Epithelial cell of esophagus (primary cell): ENCODE results near the gene SLC6A13.

Experiments
- DNase-seq: peaks from one replicate; pipeline ENCODE4 v3.0.0; 2010; ENCODE audit warnings: low read depth
- H3K4me3 ChIP-seq: 2 replicates; pipeline ENCODE4 v1.5.1; 2011; ENCODE audit warnings: mild to moderate bottlenecking, low read length, control low read depth
- CTCF ChIP-seq: IDR thresholded peaks from 2 replicates; pipeline ENCODE4 v1.5.1; 2011; ENCODE audit warnings: low read depth, mild to moderate bottlenecking, low read length, control low read depth, inconsistent platforms; ENCODE audit not compliant: insufficient read depth; ENCODE audit errors: missing control alignments

The SLC6A13 gene

GRCh38 chr12:227923-228845, 34.5 kb downstream of the SLC6A13 start:
- no peak for DNase-seq
- no peak for TF ChIP-seq CTCF
- no peak overlapping the region for H3K4me3 ChIP-seq

DNA sequence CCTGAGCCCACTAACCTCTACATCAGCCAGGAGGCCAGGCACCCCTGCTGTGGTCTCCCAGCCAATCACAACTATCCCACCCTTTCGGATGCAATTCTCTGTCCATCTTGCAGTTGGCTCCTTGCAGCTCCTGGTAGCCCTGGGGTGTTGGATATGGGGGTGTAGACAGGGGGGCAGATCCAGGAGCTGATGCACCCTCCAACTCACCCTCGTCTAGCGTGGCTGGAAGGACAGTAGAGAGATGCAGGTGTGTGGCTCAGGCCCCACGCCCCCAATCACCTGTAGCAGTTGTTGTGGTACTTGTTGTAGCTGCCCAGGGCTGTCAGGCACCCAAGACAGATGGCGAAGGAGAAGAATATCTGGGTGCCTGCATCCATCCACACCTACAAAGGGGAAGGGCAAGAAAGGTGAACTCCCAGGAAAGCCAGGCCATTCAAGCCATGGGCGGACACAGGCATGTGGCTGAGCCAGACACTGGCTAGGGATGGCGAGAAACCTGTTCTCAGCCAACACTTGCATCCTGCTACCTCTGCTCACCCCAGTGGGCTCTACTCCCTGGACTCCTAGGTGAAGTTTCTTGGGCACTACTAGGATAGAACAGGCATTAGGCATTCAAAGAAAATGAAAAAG, 35.2 kb downstream of the SLC6A13 start:
- no peak for TF ChIP-seq CTCF
- H3K4me3 ChIP-seq: no peak overlapping the region
- DNase-seq: no peak

- H3K4me3 ChIP-seq: no peak overlapping the region
- no peak for DNase-seq
- no peak for TF ChIP-seq CTCF
Measured at GRCh38 chr12:226401-226800, 36.2 kb downstream of the SLC6A13 start.

GRCh38 chr12:225012-225411, 37.6 kb downstream of the SLC6A13 start:
- H3K4me3 ChIP-seq: no peak overlapping the region
- DNase-seq: no peak
- TF ChIP-seq CTCF: no peak

DNA sequence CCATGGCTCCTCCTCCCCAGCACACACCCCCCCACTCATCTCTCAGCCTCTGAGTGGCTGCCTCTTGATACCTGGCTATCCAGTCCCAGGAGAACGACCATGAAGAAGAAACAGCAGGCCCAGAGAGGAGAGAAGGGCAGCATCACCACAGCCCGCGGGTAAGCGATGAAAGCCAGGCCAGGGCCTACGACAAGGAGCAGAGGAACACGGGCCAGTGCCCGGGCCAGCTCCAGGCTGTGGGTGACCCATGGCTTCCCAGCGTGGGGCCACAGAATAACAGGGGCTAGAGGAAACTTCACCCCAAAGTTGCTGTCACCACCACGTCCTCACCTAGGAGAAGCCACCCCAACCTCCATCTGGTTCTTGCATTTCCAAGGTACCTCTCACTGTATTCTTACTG, 38.3 kb downstream of the SLC6A13 start:
- DNase-seq: no peak

DNA sequence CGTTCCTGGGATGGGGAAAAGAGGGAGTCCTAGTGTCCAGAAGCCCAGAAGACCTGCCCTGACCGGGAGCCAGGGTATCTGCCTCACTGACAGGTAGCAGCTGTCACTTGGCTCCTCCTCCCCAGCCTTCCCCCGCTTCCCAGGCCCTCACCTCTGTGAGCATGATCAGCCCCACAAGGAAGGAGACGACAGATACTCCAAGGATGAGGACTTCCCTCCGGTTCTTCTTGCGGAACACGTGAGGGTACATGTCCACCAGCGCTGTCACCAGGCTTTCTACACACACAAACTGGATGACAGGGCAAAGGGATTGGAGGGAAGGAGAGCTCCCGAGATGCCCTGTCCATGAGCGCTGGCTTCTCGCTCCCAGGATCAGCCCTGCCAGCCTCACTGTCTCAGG, 38.8 kb downstream of the SLC6A13 start:
- DNase-seq: no peak
- H3K4me3 ChIP-seq: no peak overlapping the region
- no peak for TF ChIP-seq CTCF

More for the DNA sequence above, 38.3 kb downstream of the SLC6A13 start:
- no peak overlapping the region for H3K4me3 ChIP-seq
- TF ChIP-seq CTCF: no peak

- no peak overlapping the region for H3K4me3 ChIP-seq
- no peak for TF ChIP-seq CTCF
- no peak for DNase-seq
Measured at GRCh38 chr12:221736-222135, 40.9 kb downstream of the SLC6A13 start.
